Ishikawa (cell line): ENCODE data around the gene DBR1.

Experiments used
- CEBPB ChIP-seq: IDR thresholded peaks from 2 replicates; pipeline ENCODE4 v1.6.1; 2012
- CREB1 ChIP-seq: IDR thresholded peaks from 2 replicates; pipeline ENCODE4 v1.6.1; 2012; ENCODE audit warnings: low read depth
- EGR1 ChIP-seq: IDR thresholded peaks from 2 replicates; pipeline ENCODE4 v1.6.1; 2012
- EP300 ChIP-seq: IDR thresholded peaks from 2 replicates; pipeline ENCODE4 v1.6.1; 2012; ENCODE audit warnings: borderline replicate concordance
- FOXM1 ChIP-seq: IDR thresholded peaks from 2 replicates; pipeline ENCODE4 v1.6.1; 2012; ENCODE audit warnings: low read depth, borderline replicate concordance
- MAX ChIP-seq: IDR thresholded peaks from 2 replicates; pipeline ENCODE4 v1.6.1; 2012
- NFIC ChIP-seq: IDR thresholded peaks from 2 replicates; pipeline ENCODE4 v1.6.1; 2012
- RAD21 ChIP-seq: IDR thresholded peaks from 2 replicates; pipeline ENCODE4 v1.6.1; 2012; ENCODE audit warnings: low read depth
- TAF1 ChIP-seq: IDR thresholded peaks from 2 replicates; pipeline ENCODE4 v1.6.1; 2012; ENCODE audit warnings: low read depth, mild to moderate bottlenecking
- TCF12 ChIP-seq: IDR thresholded peaks from 2 replicates; pipeline ENCODE4 v1.6.1; 2012; ENCODE audit warnings: low read depth
- TEAD4 ChIP-seq: IDR thresholded peaks from 2 replicates; pipeline ENCODE4 v1.6.1; 2012
- USF1 ChIP-seq: IDR thresholded peaks from 2 replicates; pipeline ENCODE4 v1.6.1; 2012
- YY1 ChIP-seq: IDR thresholded peaks from 2 replicates; pipeline ENCODE4 v1.6.1; 2012; ENCODE audit warnings: low read depth
- ZBTB7A ChIP-seq: IDR thresholded peaks from 2 replicates; pipeline ENCODE4 v1.6.1; 2012; ENCODE audit warnings: low read depth
- TF ChIP-seq, protein P1 (sequence below): IDR thresholded peaks from 2 replicates; pipeline ENCODE4 v1.6.1; 2012; ENCODE audit warnings: low read depth, mild to moderate bottlenecking

The DBR1 gene

GRCh38 chr3:138206196-138206595 is 31.5 kb upstream of the DBR1 start:
- TF ChIP-seq MAX (no peak), CREB1 (no peak), EGR1 (no peak), RAD21 (no peak), YY1 (no peak), USF1 (no peak), FOXM1 (no peak), TCF12 (no peak), TEAD4 (no peak), CEBPB (no peak), TAF1 (no peak), NFIC (no peak), EP300 (no peak), ZBTB7A (no peak)
- TF ChIP-seq, protein P1, sequence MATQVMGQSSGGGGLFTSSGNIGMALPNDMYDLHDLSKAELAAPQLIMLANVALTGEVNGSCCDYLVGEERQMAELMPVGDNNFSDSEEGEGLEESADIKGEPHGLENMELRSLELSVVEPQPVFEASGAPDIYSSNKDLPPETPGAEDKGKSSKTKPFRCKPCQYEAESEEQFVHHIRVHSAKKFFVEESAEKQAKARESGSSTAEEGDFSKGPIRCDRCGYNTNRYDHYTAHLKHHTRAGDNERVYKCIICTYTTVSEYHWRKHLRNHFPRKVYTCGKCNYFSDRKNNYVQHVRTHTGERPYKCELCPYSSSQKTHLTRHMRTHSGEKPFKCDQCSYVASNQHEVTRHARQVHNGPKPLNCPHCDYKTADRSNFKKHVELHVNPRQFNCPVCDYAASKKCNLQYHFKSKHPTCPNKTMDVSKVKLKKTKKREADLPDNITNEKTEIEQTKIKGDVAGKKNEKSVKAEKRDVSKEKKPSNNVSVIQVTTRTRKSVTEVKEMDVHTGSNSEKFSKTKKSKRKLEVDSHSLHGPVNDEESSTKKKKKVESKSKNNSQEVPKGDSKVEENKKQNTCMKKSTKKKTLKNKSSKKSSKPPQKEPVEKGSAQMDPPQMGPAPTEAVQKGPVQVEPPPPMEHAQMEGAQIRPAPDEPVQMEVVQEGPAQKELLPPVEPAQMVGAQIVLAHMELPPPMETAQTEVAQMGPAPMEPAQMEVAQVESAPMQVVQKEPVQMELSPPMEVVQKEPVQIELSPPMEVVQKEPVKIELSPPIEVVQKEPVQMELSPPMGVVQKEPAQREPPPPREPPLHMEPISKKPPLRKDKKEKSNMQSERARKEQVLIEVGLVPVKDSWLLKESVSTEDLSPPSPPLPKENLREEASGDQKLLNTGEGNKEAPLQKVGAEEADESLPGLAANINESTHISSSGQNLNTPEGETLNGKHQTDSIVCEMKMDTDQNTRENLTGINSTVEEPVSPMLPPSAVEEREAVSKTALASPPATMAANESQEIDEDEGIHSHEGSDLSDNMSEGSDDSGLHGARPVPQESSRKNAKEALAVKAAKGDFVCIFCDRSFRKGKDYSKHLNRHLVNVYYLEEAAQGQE: no peak

DNA sequence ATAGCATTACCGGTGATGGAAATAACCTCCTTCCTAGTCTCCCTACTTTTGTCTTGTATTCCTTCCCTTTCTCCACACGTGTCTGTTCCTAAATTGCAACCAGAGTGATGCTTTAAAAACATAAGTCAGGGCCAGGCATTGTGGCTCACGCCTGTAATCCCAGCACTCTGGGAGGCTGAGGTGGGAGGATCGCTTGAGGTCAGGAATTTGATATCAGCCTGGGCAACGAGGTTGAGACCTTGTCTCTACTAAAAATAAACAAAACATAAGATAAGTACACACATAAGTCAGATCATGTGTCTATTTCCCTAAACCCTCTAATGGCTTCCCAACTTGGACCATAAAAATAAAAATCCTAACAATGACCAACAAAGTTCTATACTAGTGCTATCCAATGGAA is 30.8 kb upstream of the DBR1 start:
- TF ChIP-seq MAX (no peak), ZBTB7A (no peak), TEAD4 (no peak)

- TF ChIP-seq CREB1 (no peak), RAD21 (no peak), EP300 (no peak), TAF1 (no peak), NFIC (no peak), ZBTB7A (no peak), TCF12 (no peak), YY1 (no peak), CEBPB (no peak), FOXM1 (no peak), EGR1 (no peak)
- TF ChIP-seq, protein P1: no peak
These were observed 29.2 kb upstream of the DBR1 start for GRCh38 chr3:138203938-138204337.

- TF ChIP-seq FOXM1: no peak
- no peak for TF ChIP-seq TEAD4
- no peak for TF ChIP-seq ZBTB7A
- TF ChIP-seq, protein P1: no peak
- TF ChIP-seq EGR1: no peak
- no peak for TF ChIP-seq NFIC
- TF ChIP-seq CEBPB: no peak
- no peak for TF ChIP-seq RAD21
- TF ChIP-seq EP300: no peak
- no peak for TF ChIP-seq MAX
These were observed 28.4 kb upstream of the DBR1 start for GRCh38 chr3:138202945-138203701.

- TF ChIP-seq EP300: no peak
- no peak for TF ChIP-seq MAX
- no peak for TF ChIP-seq FOXM1
- no peak for TF ChIP-seq CREB1
- TF ChIP-seq USF1: no peak
- TF ChIP-seq NFIC: no peak
- no peak for TF ChIP-seq EGR1
- TF ChIP-seq CEBPB: no peak
- TF ChIP-seq ZBTB7A: no peak
- TF ChIP-seq TEAD4: no peak
- no peak for TF ChIP-seq TCF12
- no peak for TF ChIP-seq RAD21
- TF ChIP-seq YY1: no peak
- TF ChIP-seq, protein P1: no peak
- no peak for TF ChIP-seq TAF1
These were observed 25.7 kb upstream of the DBR1 start for GRCh38 chr3:138200424-138200823.
